Lower leg skin (tissue), 3 donors: Measurements from ENCODE around the gene PRKAG1.

ENCODE experiments used
- CTCF ChIP-seq, 3 donors: fragments of 450-650 bp; IDR thresholded peaks; one replicate each; pipeline ENCODE4 v1.5.1; 2016; ENCODE audit warnings: antibody characterized with exemption in 3 of 3, mild to moderate bottlenecking in 3 of 3, moderate library complexity in 2 of 3
- POLR2A ChIP-seq, 2 donors: fragments of 450-650 bp; IDR thresholded peaks; one replicate each; pipeline ENCODE4 v1.6.1; 2016 to 2017; ENCODE audit warnings: antibody characterized with exemption in 2 of 2, mild to moderate bottlenecking in 1 of 2, moderate library complexity in 1 of 2

- no peak for TF ChIP-seq CTCF (IDR thresholded peaks at IDR 0.05)
- no peak for TF ChIP-seq POLR2A (IDR thresholded peaks at IDR 0.05)
Observed at GRCh38 chr12:49030714-49031572, 12.4 kb upstream of the PRKAG1 start.
